ENCODE data around the gene CYB5D1.

GRCh38 chr17:7840875-7841274 lies 16.9 kb upstream of the CYB5D1 start:
- TF ChIP-seq POLR2A (IDR thresholded peaks at IDR 0.05) (no peak), CTCF (IDR thresholded peaks at IDR 0.05) (no peak)

Measured in ovary (tissue), 3 donors.